HCT116 (cell line): ENCODE data around the gene ADM2. TPM values are rescaled to one million over a fixed set of nuclear protein-coding genes. Genes with fewer than 3 reads are reported as not detected.
A peak's percentile ranks its signal among the peaks of the same experiment; 100 is the strongest.

Experiments
- ATAC-seq: fragments of 200-7000 bp; cut with Tn5 transposase; 2 replicates; pipeline ENCODE4 v1.9.1; 2020; ENCODE audit warnings: mild to moderate bottlenecking, moderate library complexity
- BruUV-seq: library from RNA; stranded (reverse); fragments of 400-500 nt; replicated peaks from 2 replicates; lab custom pipeline; 2021; lab: Mats Ljungman, UMichigan
- CTCF ChIA-PET: fragments of 300-600 bp; sonication (Branson Sonifier 250); formaldehyde crosslinking; loops from one replicate; lab custom pipeline; 2021; ENCODE audit warnings: antibody characterized with exemption; lab: Charles Lee
- POLR2A ChIA-PET: fragments of 300-600, 350-600 bp; sonication (Branson Sonifier 250); formaldehyde crosslinking; loops from one replicate; lab custom pipeline; 2021; ENCODE audit warnings: antibody characterized with exemption; lab: Charles Lee
- RAD21 ChIA-PET, 2 experiments: fragments of 300-600 bp; sonication (Branson Sonifier 250); formaldehyde crosslinking; loops; one replicate each; lab custom pipeline; 2023; ENCODE audit warnings: low total read pairs in 2 of 2; ENCODE audit not compliant: uncharacterized antibody in 2 of 2, unreplicated experiment in 2 of 2, low non-redundant PET in 1 of 2; lab: Charles Lee
- DNase-seq: peaks from one replicate; pipeline ENCODE4 v3.0.0-alpha.2; 2010; ENCODE audit warnings: low read depth, low spot score
- H2AFZ ChIP-seq: fragments of 200-600 bp; shearing (Covaris generic), sonication (generic); 2 replicates; pipeline ENCODE4 v1.6.1; 2017; ENCODE audit warnings: low read depth, mixed run types, mixed read lengths, antibody characterized with exemption, low read length; ENCODE audit not compliant: poor library complexity, severe bottlenecking
- H3K27ac ChIP-seq: 2 replicates; pipeline ENCODE4 v1.5.1; 2012; ENCODE audit warnings: low read depth, low read length
- H3K27me3 ChIP-seq: fragments of 200-600 bp; sonication (generic); 2 replicates; pipeline ENCODE4 v1.6.1; 2016; ENCODE audit warnings: mixed run types, low read length, mixed read lengths; ENCODE audit not compliant: insufficient read depth
- H3K36me3 ChIP-seq, 2 experiments: fragments of 200-500 bp in 1 of 2; fragments of 200-600 bp in 1 of 2; sonication (Bioruptor generic) in 1 of 2; sonication (generic) in 1 of 2; 2 replicates each; pipeline versions ENCODE4 v1.5.1 to v1.6.1; 2014 to 2016; ENCODE audit warnings: low read length in 2 of 2, inconsistent platforms in 1 of 2, mixed read lengths in 1 of 2, mixed run types in 1 of 2; ENCODE audit not compliant: insufficient read depth in 2 of 2, control insufficient read depth in 1 of 2
- H3K4me1 ChIP-seq, 2 experiments: fragments of 200-600 bp in 1 of 2; sonication (generic) in 1 of 2; 2 replicates each; pipeline versions ENCODE4 v1.5.1 to v1.6.1; 2012 to 2017; ENCODE audit warnings: low read length in 2 of 2, inconsistent platforms in 1 of 2, mild to moderate bottlenecking in 1 of 2, mixed read lengths in 1 of 2, mixed run types in 1 of 2, moderate library complexity in 1 of 2; ENCODE audit not compliant: insufficient read depth in 2 of 2, control insufficient read depth in 1 of 2
- H3K4me2 ChIP-seq: fragments of 200-600 bp; sonication (generic); 2 replicates; pipeline ENCODE4 v1.6.1; 2017; ENCODE audit warnings: mixed run types, low read length, mixed read lengths
- H3K4me3 ChIP-seq, 2 experiments: fragments of 200-600 bp in 1 of 2; sonication (generic) in 1 of 2; replicated peaks in 1 of 2; 2 replicates each; pipeline ENCODE4 v1.5.1; 2011 to 2016; ENCODE audit warnings: low read length in 2 of 2, control low read depth in 1 of 2, low read depth in 1 of 2, mild to moderate bottlenecking in 1 of 2, mixed read lengths in 1 of 2, mixed run types in 1 of 2
- H3K79me2 ChIP-seq: fragments of 200-600 bp; sonication (generic); 2 replicates; pipeline ENCODE4 v1.6.1; 2017; ENCODE audit warnings: mild to moderate bottlenecking, mixed run types, low read length, moderate library complexity, mixed read lengths; ENCODE audit not compliant: insufficient read depth
- H3K9ac ChIP-seq: fragments of 200-600 bp; sonication (generic); 2 replicates; pipeline ENCODE4 v1.6.1; 2016; ENCODE audit warnings: low read length, mixed read lengths
- H3K9me2 ChIP-seq: fragments of 200-600 bp; sonication (generic), shearing (Covaris generic); 2 replicates; pipeline ENCODE4 v1.6.1; 2017; ENCODE audit warnings: mixed run types, mild to moderate bottlenecking, moderate library complexity; ENCODE audit not compliant: insufficient read depth
- H3K9me3 ChIP-seq, 2 experiments: fragments of 200-500 bp in 1 of 2; fragments of 200-600 bp in 1 of 2; sonication (Bioruptor generic) in 1 of 2; sonication (generic) in 1 of 2; 2 replicates each; pipeline ENCODE4 v1.6.1; 2014 to 2017; ENCODE audit warnings: low read length in 2 of 2, mixed read lengths in 2 of 2, inconsistent platforms in 1 of 2, low read depth in 1 of 2, mild to moderate bottlenecking in 1 of 2, mixed run types in 1 of 2, moderate library complexity in 1 of 2; ENCODE audit not compliant: control insufficient read depth in 1 of 2, insufficient read depth in 1 of 2
- H4K20me1 ChIP-seq: fragments of 200-600 bp; sonication (generic), shearing (Covaris generic); 2 replicates; pipeline ENCODE4 v1.6.1; 2017; ENCODE audit warnings: mixed run types, mild to moderate bottlenecking, moderate library complexity; ENCODE audit not compliant: insufficient read depth
- CBX3 ChIP-seq: IDR thresholded peaks from 2 replicates; pipeline ENCODE4 v1.6.1; 2012; ENCODE audit warnings: low read depth
- CEBPB ChIP-seq: IDR thresholded peaks from 2 replicates; pipeline ENCODE4 v1.6.1; 2012; ENCODE audit warnings: low read depth
- EGR1 ChIP-seq: IDR thresholded peaks from 2 replicates; pipeline ENCODE4 v1.6.1; 2012; ENCODE audit warnings: low read depth
- ELF1 ChIP-seq: IDR thresholded peaks from 2 replicates; pipeline ENCODE4 v1.6.1; 2012; ENCODE audit warnings: low read depth, borderline replicate concordance
- EZH2 ChIP-seq: fragments of 200-600 bp; sonication (generic); IDR thresholded peaks from 2 replicates; pipeline ENCODE4 v1.6.1; 2017; ENCODE audit warnings: antibody characterized with exemption, mixed run types
- FOSL1 ChIP-seq: IDR thresholded peaks from 2 replicates; pipeline ENCODE4 v1.6.1; 2012; ENCODE audit warnings: low read depth
- POLR2AphosphoS5 ChIP-seq: IDR thresholded peaks from 2 replicates; pipeline ENCODE4 v1.6.1; 2011; ENCODE audit warnings: mild to moderate bottlenecking, low read depth, low read length, moderate library complexity
- RAD21 ChIP-seq: IDR thresholded peaks from 2 replicates; pipeline ENCODE4 v1.6.1; 2012; ENCODE audit warnings: low read depth, mild to moderate bottlenecking
- SIN3A ChIP-seq: IDR thresholded peaks from 2 replicates; pipeline ENCODE4 v1.6.1; 2012; ENCODE audit warnings: low read depth
- SP1 ChIP-seq: IDR thresholded peaks from 2 replicates; pipeline ENCODE4 v1.6.1; 2012; ENCODE audit warnings: low read depth
- SRF ChIP-seq: IDR thresholded peaks from 2 replicates; pipeline ENCODE4 v1.6.1; 2012; ENCODE audit warnings: low read depth
- TCF7L2 ChIP-seq: IDR thresholded peaks from 2 replicates; pipeline ENCODE4 v1.7.0; 2011; ENCODE audit warnings: borderline replicate concordance, inconsistent platforms; ENCODE audit not compliant: insufficient read depth, insufficient read length; ENCODE audit errors: extremely low read depth
- YY1 ChIP-seq: IDR thresholded peaks from 2 replicates; pipeline ENCODE4 v1.6.1; 2011; ENCODE audit warnings: low read length, low read depth, moderate library complexity, mild to moderate bottlenecking; ENCODE audit not compliant: insufficient replicate concordance; ENCODE audit errors: extremely low read depth
- ZFX ChIP-seq: fragments of 450-650 bp; IDR thresholded peaks from 2 replicates; pipeline ENCODE4 v1.6.1; 2017
- intact Hi-C: fragments of 100-400 bp; cut with micrococcal nuclease; formaldehyde crosslinking; loops from 2 replicates; pipeline ENCODE4 v1.10.0; 2022
- total RNA-seq: library from RNA; stranded (reverse); gene quantifications from one replicate; pipeline ENCODE4 v1.2.1, GENCODE V29; 2021; ENCODE audit not compliant: unreplicated experiment
- TF ChIP-seq, protein P1 (sequence below), 3 experiments: fragments of 200-600 bp in 1 of 3; sonication (generic) in 1 of 3; IDR thresholded peaks in 2 of 3; conservative IDR thresholded peaks in 1 of 3; 2 replicates each; pipeline ENCODE4 v1.5.1; 2012 to 2017; ENCODE audit warnings: low read depth in 2 of 3, low read length in 2 of 3, antibody characterized with exemption in 1 of 3, borderline replicate concordance in 1 of 3, control low read depth in 1 of 3, mild to moderate bottlenecking in 1 of 3, mixed read lengths in 1 of 3, mixed run types in 1 of 3, moderate library complexity in 1 of 3; ENCODE audit not compliant: insufficient read depth in 1 of 3
- TF ChIP-seq, protein P2 (sequence below): IDR thresholded peaks from 2 replicates; pipeline ENCODE4 v1.6.1; 2012
- TF ChIP-seq, protein P3 (sequence below): IDR thresholded peaks from 2 replicates; pipeline ENCODE4 v1.6.1; 2011; ENCODE audit warnings: mild to moderate bottlenecking, low read length, moderate library complexity; ENCODE audit not compliant: insufficient replicate concordance; ENCODE audit errors: extremely low read depth
- TF ChIP-seq, protein P4 (sequence below): IDR thresholded peaks from 2 replicates; pipeline ENCODE4 v1.6.1; 2012

The ADM2 gene
- total RNA-seq, 1 experiment from 2014 or later: 12.8 TPM

DNA sequence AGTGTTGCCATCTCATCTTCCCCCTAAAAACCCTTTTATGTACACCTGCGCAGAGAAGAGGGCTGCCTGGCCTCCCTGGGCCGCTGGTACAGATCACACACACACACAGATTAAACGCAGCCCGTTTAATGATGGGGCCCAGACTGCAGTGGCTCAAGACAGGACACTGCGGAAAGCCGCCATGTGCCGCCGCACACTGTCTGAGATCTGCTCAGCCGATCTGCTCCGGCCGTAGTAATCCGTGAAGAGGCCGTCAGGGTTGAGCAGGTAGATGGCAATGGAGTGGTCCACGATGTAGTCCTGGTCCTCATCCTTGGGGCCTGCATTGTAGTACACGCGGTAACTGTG, 42.1 kb downstream of the ADM2 start:
- Histone ChIP-seq H2AFZ (no peak overlapping the region), H3K27ac (peak overlapping the region; percentile 100; the same call in 1 of the 2 replicates), H3K27me3 (no peaks in the 10 kb centered on the region), H4K20me1 (no peaks in the 10 kb centered on the region), H3K4me2 (no peak overlapping the region; the same call in 1 of the 2 replicates), H3K9me2 (no peaks in the 10 kb centered on the region), H3K4me1 (peaks cover 13 to 43% of the 10 kb centered on the region in 2 experiments; a peak in 3 of 4 replicates), H3K4me3 (no peak overlapping the region), H3K36me3 (peaks cover 0 to 19% of the 10 kb centered on the region in 2 experiments; a peak in 2 of 4 replicates), H3K9me3 (no peaks in the 10 kb centered on the region), H3K9ac (no peak overlapping the region), H3K79me2 (peaks cover 25% of the 10 kb centered on the region)
- intact Hi-C loops: no loop called here
- POLR2A ChIA-PET: no interaction called here
- ATAC-seq: no peak
- CTCF ChIA-PET: no interaction called here
- RAD21 ChIA-PET: no interaction called here
- no peak for TF ChIP-seq FOSL1
- TF ChIP-seq YY1: no peak
- TF ChIP-seq, protein P1, sequence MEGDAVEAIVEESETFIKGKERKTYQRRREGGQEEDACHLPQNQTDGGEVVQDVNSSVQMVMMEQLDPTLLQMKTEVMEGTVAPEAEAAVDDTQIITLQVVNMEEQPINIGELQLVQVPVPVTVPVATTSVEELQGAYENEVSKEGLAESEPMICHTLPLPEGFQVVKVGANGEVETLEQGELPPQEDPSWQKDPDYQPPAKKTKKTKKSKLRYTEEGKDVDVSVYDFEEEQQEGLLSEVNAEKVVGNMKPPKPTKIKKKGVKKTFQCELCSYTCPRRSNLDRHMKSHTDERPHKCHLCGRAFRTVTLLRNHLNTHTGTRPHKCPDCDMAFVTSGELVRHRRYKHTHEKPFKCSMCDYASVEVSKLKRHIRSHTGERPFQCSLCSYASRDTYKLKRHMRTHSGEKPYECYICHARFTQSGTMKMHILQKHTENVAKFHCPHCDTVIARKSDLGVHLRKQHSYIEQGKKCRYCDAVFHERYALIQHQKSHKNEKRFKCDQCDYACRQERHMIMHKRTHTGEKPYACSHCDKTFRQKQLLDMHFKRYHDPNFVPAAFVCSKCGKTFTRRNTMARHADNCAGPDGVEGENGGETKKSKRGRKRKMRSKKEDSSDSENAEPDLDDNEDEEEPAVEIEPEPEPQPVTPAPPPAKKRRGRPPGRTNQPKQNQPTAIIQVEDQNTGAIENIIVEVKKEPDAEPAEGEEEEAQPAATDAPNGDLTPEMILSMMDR (IDR thresholded peaks at IDR 0.05 in 2 of 3, conservative IDR thresholded peaks at IDR 0.05 in 1 of 3; ENCODE audit: borderline replicate concordance in 1 of 3, insufficient read depth in 1 of 3, low read depth in 2 of 3, low read length in 2 of 3): no peak
- no peak for TF ChIP-seq SP1
- no peak for TF ChIP-seq EGR1
- no peak for TF ChIP-seq CBX3
- no peak for TF ChIP-seq CEBPB
- TF ChIP-seq, protein P2, sequence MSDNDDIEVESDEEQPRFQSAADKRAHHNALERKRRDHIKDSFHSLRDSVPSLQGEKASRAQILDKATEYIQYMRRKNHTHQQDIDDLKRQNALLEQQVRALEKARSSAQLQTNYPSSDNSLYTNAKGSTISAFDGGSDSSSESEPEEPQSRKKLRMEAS: no peak
- no peak for TF ChIP-seq TCF7L2
- TF ChIP-seq SRF: no peak
- no peak for TF ChIP-seq EZH2
- no peak for TF ChIP-seq RAD21
- no peak for TF ChIP-seq ZFX
- TF ChIP-seq POLR2AphosphoS5: no peak
- TF ChIP-seq, protein P3, sequence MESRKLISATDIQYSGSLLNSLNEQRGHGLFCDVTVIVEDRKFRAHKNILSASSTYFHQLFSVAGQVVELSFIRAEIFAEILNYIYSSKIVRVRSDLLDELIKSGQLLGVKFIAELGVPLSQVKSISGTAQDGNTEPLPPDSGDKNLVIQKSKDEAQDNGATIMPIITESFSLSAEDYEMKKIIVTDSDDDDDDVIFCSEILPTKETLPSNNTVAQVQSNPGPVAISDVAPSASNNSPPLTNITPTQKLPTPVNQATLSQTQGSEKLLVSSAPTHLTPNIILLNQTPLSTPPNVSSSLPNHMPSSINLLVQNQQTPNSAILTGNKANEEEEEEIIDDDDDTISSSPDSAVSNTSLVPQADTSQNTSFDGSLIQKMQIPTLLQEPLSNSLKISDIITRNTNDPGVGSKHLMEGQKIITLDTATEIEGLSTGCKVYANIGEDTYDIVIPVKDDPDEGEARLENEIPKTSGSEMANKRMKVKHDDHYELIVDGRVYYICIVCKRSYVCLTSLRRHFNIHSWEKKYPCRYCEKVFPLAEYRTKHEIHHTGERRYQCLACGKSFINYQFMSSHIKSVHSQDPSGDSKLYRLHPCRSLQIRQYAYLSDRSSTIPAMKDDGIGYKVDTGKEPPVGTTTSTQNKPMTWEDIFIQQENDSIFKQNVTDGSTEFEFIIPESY: no peak
- TF ChIP-seq, protein P4, sequence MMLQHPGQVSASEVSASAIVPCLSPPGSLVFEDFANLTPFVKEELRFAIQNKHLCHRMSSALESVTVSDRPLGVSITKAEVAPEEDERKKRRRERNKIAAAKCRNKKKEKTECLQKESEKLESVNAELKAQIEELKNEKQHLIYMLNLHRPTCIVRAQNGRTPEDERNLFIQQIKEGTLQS: no peak
- TF ChIP-seq SIN3A: no peak
- no peak for TF ChIP-seq ELF1
- no TSS peak for BruUV-seq
- DNase-seq: no peak
